GM23338 (cell line): ENCODE results near the gene C19orf25. TPM values are rescaled to one million over a fixed set of nuclear protein-coding genes. Genes with fewer than 3 reads are reported as not detected.

Experiments
- ATAC-seq: fragments of 200-7000 bp; cut with Tn5 transposase; 3 replicates; pipeline ENCODE4 v1.9.1; 2020
- DNase-seq: peaks from one replicate; pipeline ENCODE4 v3.0.0-alpha.2; 2015; ENCODE audit warnings: low spot score
- H2AFZ ChIP-seq: fragments of 200-600 bp; sonication (generic); 2 replicates; pipeline ENCODE4 v1.8.0; 2016; ENCODE audit warnings: antibody characterized with exemption, mild to moderate bottlenecking, moderate library complexity
- H3F3A ChIP-seq: fragments of 200-600 bp; sonication (generic); replicated peaks from 2 replicates; pipeline ENCODE4 v1.8.0; 2017; ENCODE audit warnings: antibody characterized with exemption, mixed run types, low read depth
- H3K27ac ChIP-seq: fragments of 200-600 bp; sonication (generic); 2 replicates; pipeline ENCODE4 v1.6.1; 2016; ENCODE audit warnings: low read depth
- H3K27me3 ChIP-seq: fragments of 200-600 bp; sonication (generic); 2 replicates; pipeline ENCODE4 v1.8.0; 2016; ENCODE audit warnings: mild to moderate bottlenecking, mixed run types, moderate library complexity; ENCODE audit not compliant: insufficient read depth
- H3K36me3 ChIP-seq: fragments of 200-600 bp; sonication (generic); 2 replicates; pipeline ENCODE4 v1.8.0; 2016; ENCODE audit warnings: mild to moderate bottlenecking; ENCODE audit not compliant: insufficient read depth
- H3K4me1 ChIP-seq: fragments of 200-600 bp; sonication (generic); 2 replicates; pipeline ENCODE4 v1.8.0; 2016; ENCODE audit warnings: mild to moderate bottlenecking, moderate library complexity; ENCODE audit not compliant: insufficient read depth
- H3K4me2 ChIP-seq: fragments of 200-600 bp; sonication (generic); 2 replicates; pipeline ENCODE4 v1.7.1; 2017; ENCODE audit warnings: mixed run types
- H3K4me3 ChIP-seq: fragments of 200-600 bp; sonication (generic); 2 replicates; pipeline ENCODE4 v1.6.1; 2016; ENCODE audit warnings: mixed run types
- H3K79me2 ChIP-seq: fragments of 200-600 bp; sonication (generic); replicated peaks from 2 replicates; pipeline ENCODE4 v1.8.0; 2017; ENCODE audit warnings: mild to moderate bottlenecking; ENCODE audit not compliant: insufficient read depth
- H3K9me2 ChIP-seq: fragments of 200-600 bp; sonication (generic); 2 replicates; pipeline ENCODE4 v1.8.0; 2017; ENCODE audit not compliant: insufficient read depth
- H4K20me1 ChIP-seq: fragments of 200-600 bp; sonication (generic); replicated peaks from 2 replicates; pipeline ENCODE4 v1.8.0; 2017; ENCODE audit warnings: mild to moderate bottlenecking; ENCODE audit not compliant: insufficient read depth
- H3K27ac Mint-ChIP-seq: 2 replicates; pipeline ENCODE4 v1.8.0; 2020; ENCODE audit warnings: inconsistent platforms, mild to moderate bottlenecking, moderate library complexity, mixed read lengths
- H3K27me3 Mint-ChIP-seq: 3 replicates; pipeline ENCODE4 v1.8.0; 2022; ENCODE audit warnings: low read depth, mild to moderate bottlenecking, moderate library complexity, mixed read lengths, inconsistent platforms; ENCODE audit not compliant: insufficient read depth, poor library complexity
- H3K36me3 Mint-ChIP-seq: 3 replicates; pipeline ENCODE4 v1.8.0; 2021; ENCODE audit warnings: low read depth, mild to moderate bottlenecking, inconsistent platforms, moderate library complexity, mixed read lengths
- H3K4me1 Mint-ChIP-seq: 3 replicates; pipeline ENCODE4 v1.8.0; 2020; ENCODE audit warnings: mild to moderate bottlenecking, inconsistent platforms, mixed read lengths
- H3K4me3 Mint-ChIP-seq: 3 replicates; pipeline ENCODE4 v1.8.0; 2021; ENCODE audit warnings: moderate library complexity, mild to moderate bottlenecking, inconsistent platforms, mixed read lengths
- H3K9me3 Mint-ChIP-seq: 3 replicates; pipeline ENCODE4 v1.8.0; 2020; ENCODE audit warnings: moderate library complexity, mild to moderate bottlenecking, inconsistent platforms, mixed read lengths
- CREB1 ChIP-seq: fragments of 250-450 bp; sonication (Bioruptor Pico); IDR thresholded peaks from 2 replicates; pipeline ENCODE4 v1.5.0; 2020; ENCODE audit warnings: low read depth, mild to moderate bottlenecking, moderate library complexity
- EZH2 ChIP-seq: fragments of 200-600 bp; sonication (generic); IDR thresholded peaks from one replicate; pipeline ENCODE4 v1.8.0; 2017; ENCODE audit warnings: antibody characterized with exemption, mild to moderate bottlenecking, low read depth; ENCODE audit not compliant: unreplicated experiment
- EZH2phosphoT487 ChIP-seq: fragments of 200-600 bp; sonication (generic); IDR thresholded peaks from one replicate; pipeline ENCODE4 v1.8.1; 2018; ENCODE audit warnings: antibody characterized with exemption; ENCODE audit not compliant: unreplicated experiment
- JUNB ChIP-seq: IDR thresholded peaks from one replicate; pipeline ENCODE4 v1.6.1; 2016; ENCODE audit warnings: antibody characterized with exemption; ENCODE audit not compliant: unreplicated experiment
- NANOG ChIP-seq: IDR thresholded peaks from 2 replicates; pipeline ENCODE4 v1.6.1; 2016; ENCODE audit warnings: antibody characterized with exemption, borderline replicate concordance
- POLR2AphosphoS5 ChIP-seq: IDR thresholded peaks from 2 replicates; pipeline ENCODE4 v1.6.1; 2016; ENCODE audit warnings: antibody characterized with exemption, low read depth
- STAT1 ChIP-seq: IDR thresholded peaks from one replicate; pipeline ENCODE4 v1.6.1; 2016; ENCODE audit warnings: antibody characterized with exemption; ENCODE audit not compliant: unreplicated experiment
- ZNF114 ChIP-seq: fragments of 250-450 bp; sonication (Bioruptor Pico); IDR thresholded peaks from 2 replicates; pipeline ENCODE4 v1.5.0; 2020; ENCODE audit warnings: mild to moderate bottlenecking, moderate library complexity
- ZNF331 ChIP-seq: fragments of 250-450 bp; sonication (Bioruptor Pico); IDR thresholded peaks from 2 replicates; pipeline ENCODE4 v1.5.0; 2020; ENCODE audit warnings: low read depth, mild to moderate bottlenecking, moderate library complexity
- polyA plus RNA-seq: library from polyadenylated mRNA; unstranded; fragments of >200 nt; fragmentation: Nextera tagmentation; extraction: Ambion mirVana; gene quantifications from 2 replicates; pipeline ENCODE4 v1.2.1, GENCODE V29; 2016
- total RNA-seq: library from RNA; depleted of rRNA; stranded (reverse); fragments of >200 nt; shearing (Covaris generic); gene quantifications from 2 replicates; pipeline ENCODE4 v1.2.3, GENCODE V29; 2014
- TF ChIP-seq, protein P1 (sequence below): IDR thresholded peaks from 2 replicates; pipeline ENCODE4 v1.6.1; 2016; ENCODE audit warnings: antibody characterized with exemption
- TF ChIP-seq, protein P2 (sequence below): fragments of 250-450 bp; sonication (Bioruptor Pico); IDR thresholded peaks from 2 replicates; pipeline ENCODE4 v1.5.0; 2020; ENCODE audit warnings: mild to moderate bottlenecking, moderate library complexity

The C19orf25 gene
- total and polyA plus RNA-seq, 2 experiments from 2014 or later = 43.5 to 61.1 TPM

DNA sequence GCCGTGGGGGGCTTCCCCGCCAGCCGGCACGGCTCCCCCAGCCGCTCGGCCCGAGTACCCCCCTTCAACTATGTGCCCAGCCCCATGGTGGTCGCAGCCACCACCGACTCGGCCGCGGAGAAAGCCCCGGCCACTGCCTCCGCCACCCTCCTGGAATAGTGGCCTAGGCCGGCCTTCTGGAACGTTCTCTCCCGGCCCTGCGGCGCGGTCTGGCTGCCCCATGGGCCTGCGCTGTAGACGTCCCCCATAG lies 9.0 kb downstream of the C19orf25 start:
- Mint-ChIP-seq H3K4me1 (peaks cover 6% of the 10 kb centered on the region; the same call in 2 of the 3 replicates), H3K4me3 (peak overlapping the region; percentile 58), H3K27ac (no peak overlapping the region), H3K27me3 (peaks cover 58% of the 10 kb centered on the region), H3K9me3 (0 out of 3 replicates have a peak, but pooled peaks cover 3% of the 10 kb centered on the region), H3K36me3 (no peaks in the 10 kb centered on the region; the same call in 2 of the 3 replicates)
- TF ChIP-seq NANOG (no peak), POLR2AphosphoS5 (peak; percentile 14; the same call in 1 of the 2 replicates), EZH2 (peak; percentile 5)
- no peak overlapping the region for H3K27ac ChIP-seq
- DNase-seq (no peak), ATAC-seq (no peak)
- H2AFZ ChIP-seq = no peak overlapping the region
- H3K4me2 ChIP-seq = peak overlapping the region; percentile 89
- H3K27me3 ChIP-seq = peaks cover 81% of the 10 kb centered on the region
- no peaks in the 10 kb centered on the region for H3K9me2 ChIP-seq
- peaks cover 21% of the 10 kb centered on the region for H3F3A ChIP-seq
- H3K79me2 ChIP-seq = no peaks in the 10 kb centered on the region
- H3K4me3 ChIP-seq = peak overlapping the region; percentile 63
- no peaks in the 10 kb centered on the region for H3K36me3 ChIP-seq
- H3K4me1 ChIP-seq = peaks cover 6% of the 10 kb centered on the region; the same call in 1 of the 2 replicates
- peaks cover 11% of the 10 kb centered on the region; the same call in 1 of the 2 replicates for H4K20me1 ChIP-seq

DNA sequence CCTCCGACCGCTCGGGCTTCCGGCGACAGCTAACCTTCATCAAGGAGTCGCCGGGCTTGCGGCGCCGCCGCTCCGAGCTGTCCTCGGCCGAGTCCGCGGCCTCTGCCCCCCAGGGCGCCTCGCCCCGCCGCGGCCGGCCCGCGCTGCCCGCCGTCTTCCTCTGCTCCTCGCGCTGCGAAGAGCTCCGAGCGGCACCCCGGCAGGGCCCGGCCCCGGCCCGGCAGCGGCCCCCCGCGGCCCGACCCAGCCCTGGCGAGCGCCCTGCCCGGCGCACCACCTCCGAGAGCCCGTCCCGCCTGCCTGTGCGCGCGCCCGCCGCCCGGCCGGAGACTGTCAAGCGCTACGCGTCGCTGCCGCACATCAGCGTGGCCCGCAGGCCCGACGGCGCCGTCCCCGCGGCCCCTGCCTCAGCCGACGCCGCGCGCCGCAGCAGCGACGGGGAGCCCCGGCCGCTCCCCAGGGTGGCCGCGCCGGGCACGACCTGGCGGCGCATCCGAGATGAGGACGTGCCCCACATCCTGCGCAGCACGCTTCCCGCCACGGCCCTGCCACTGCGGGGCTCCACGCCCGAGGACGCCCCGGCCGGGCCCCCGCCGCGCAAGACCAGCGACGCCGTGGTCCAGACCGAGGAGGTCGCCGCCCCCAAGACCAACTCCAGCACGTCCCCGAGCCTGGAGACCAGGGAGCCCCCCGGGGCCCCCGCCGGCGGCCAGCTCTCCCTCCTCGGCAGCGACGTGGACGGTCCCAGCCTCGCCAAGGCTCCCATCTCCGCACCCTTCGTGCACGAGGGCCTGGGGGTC lies 9.6 kb downstream of the C19orf25 start:
- Histone ChIP-seq H3K79me2 (no peaks in the 10 kb centered on the region), H3K4me1 (peaks cover 6% of the 10 kb centered on the region; the same call in 1 of the 2 replicates), H2AFZ (no peak overlapping the region), H3K4me2 (peak overlapping the region; percentile 89), H3K4me3 (peak overlapping the region; percentile 63), H4K20me1 (peaks cover 11% of the 10 kb centered on the region; the same call in 1 of the 2 replicates), H3K36me3 (no peaks in the 10 kb centered on the region), H3K9me2 (no peaks in the 10 kb centered on the region), H3K27me3 (peaks cover 86% of the 10 kb centered on the region), H3K27ac (no peak overlapping the region), H3F3A (peaks cover 21% of the 10 kb centered on the region)
- Mint-ChIP-seq H3K4me1 (peaks cover 6% of the 10 kb centered on the region; the same call in 2 of the 3 replicates), H3K4me3 (no peak overlapping the region), H3K36me3 (no peaks in the 10 kb centered on the region; the same call in 2 of the 3 replicates), H3K27me3 (peaks cover 63% of the 10 kb centered on the region), H3K9me3 (0 out of 3 replicates have a peak, but pooled peaks cover 3% of the 10 kb centered on the region), H3K27ac (no peak overlapping the region)
- ATAC-seq (no peak), DNase-seq (no peak)
- TF ChIP-seq JUNB (no peak), ZNF114 (CRISPR knock-in tag) (no peak), EZH2 (no peak), EZH2phosphoT487 (no peak), CREB1 (CRISPR knock-in tag) (no peak), STAT1 (no peak), ZNF331 (no peak)
- TF ChIP-seq, protein P1, sequence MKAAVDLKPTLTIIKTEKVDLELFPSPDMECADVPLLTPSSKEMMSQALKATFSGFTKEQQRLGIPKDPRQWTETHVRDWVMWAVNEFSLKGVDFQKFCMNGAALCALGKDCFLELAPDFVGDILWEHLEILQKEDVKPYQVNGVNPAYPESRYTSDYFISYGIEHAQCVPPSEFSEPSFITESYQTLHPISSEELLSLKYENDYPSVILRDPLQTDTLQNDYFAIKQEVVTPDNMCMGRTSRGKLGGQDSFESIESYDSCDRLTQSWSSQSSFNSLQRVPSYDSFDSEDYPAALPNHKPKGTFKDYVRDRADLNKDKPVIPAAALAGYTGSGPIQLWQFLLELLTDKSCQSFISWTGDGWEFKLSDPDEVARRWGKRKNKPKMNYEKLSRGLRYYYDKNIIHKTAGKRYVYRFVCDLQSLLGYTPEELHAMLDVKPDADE = no peak
- TF ChIP-seq, protein P2, sequence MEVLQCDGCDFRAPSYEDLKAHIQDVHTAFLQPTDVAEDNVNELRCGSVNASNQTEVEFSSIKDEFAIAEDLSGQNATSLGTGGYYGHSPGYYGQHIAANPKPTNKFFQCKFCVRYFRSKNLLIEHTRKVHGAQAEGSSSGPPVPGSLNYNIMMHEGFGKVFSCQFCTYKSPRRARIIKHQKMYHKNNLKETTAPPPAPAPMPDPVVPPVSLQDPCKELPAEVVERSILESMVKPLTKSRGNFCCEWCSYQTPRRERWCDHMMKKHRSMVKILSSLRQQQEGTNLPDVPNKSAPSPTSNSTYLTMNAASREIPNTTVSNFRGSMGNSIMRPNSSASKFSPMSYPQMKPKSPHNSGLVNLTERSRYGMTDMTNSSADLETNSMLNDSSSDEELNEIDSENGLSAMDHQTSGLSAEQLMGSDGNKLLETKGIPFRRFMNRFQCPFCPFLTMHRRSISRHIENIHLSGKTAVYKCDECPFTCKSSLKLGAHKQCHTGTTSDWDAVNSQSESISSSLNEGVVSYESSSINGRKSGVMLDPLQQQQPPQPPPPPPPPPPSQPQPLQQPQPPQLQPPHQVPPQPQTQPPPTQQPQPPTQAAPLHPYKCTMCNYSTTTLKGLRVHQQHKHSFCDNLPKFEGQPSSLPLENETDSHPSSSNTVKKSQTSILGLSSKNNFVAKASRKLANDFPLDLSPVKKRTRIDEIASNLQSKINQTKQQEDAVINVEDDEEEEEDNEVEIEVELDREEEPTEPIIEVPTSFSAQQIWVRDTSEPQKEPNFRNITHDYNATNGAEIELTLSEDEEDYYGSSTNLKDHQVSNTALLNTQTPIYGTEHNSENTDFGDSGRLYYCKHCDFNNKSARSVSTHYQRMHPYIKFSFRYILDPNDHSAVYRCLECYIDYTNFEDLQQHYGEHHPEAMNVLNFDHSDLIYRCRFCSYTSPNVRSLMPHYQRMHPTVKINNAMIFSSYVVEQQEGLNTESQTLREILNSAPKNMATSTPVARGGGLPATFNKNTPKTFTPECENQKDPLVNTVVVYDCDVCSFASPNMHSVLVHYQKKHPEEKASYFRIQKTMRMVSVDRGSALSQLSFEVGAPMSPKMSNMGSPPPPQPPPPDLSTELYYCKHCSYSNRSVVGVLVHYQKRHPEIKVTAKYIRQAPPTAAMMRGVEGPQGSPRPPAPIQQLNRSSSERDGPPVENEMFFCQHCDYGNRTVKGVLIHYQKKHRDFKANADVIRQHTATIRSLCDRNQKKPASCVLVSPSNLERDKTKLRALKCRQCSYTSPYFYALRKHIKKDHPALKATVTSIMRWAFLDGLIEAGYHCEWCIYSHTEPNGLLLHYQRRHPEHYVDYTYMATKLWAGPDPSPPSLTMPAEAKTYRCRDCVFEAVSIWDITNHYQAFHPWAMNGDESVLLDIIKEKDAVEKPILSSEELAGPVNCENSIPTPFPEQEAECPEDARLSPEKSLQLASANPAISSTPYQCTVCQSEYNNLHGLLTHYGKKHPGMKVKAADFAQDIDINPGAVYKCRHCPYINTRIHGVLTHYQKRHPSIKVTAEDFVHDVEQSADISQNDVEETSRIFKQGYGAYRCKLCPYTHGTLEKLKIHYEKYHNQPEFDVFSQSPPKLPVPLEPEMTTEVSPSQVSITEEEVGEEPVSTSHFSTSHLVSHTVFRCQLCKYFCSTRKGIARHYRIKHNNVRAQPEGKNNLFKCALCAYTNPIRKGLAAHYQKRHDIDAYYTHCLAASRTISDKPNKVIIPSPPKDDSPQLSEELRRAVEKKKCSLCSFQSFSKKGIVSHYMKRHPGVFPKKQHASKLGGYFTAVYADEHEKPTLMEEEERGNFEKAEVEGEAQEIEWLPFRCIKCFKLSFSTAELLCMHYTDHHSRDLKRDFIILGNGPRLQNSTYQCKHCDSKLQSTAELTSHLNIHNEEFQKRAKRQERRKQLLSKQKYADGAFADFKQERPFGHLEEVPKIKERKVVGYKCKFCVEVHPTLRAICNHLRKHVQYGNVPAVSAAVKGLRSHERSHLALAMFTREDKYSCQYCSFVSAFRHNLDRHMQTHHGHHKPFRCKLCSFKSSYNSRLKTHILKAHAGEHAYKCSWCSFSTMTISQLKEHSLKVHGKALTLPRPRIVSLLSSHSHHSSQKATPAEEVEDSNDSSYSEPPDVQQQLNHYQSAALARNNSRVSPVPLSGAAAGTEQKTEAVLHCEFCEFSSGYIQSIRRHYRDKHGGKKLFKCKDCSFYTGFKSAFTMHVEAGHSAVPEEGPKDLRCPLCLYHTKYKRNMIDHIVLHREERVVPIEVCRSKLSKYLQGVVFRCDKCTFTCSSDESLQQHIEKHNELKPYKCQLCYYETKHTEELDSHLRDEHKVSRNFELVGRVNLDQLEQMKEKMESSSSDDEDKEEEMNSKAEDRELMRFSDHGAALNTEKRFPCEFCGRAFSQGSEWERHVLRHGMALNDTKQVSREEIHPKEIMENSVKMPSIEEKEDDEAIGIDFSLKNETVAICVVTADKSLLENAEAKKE (CRISPR knock-in tag) = no peak
